Tongue (tissue), 2 donors: ENCODE results near the gene PNMA1. TPM values are rescaled to one million over a fixed set of nuclear protein-coding genes. Genes with fewer than 3 reads are reported as not detected.

Experiments
- DNase-seq: peaks from one replicate; pipeline ENCODE4 v3.0.0-alpha.2; 2015
- total RNA-seq: library from RNA; depleted of rRNA; stranded (reverse); fragments of >200 nt; gene quantifications from one replicate; pipeline ENCODE4 v1.2.3, GENCODE V29; 2014

The PNMA1 gene
- total RNA-seq, 1 donor from 2014 or later = 20.9 TPM

GRCh38 chr14:73736842-73737241 is 22.7 kb upstream of the PNMA1 start:
- DNase-seq = no peak

GRCh38 chr14:73732006-73732405 is 17.8 kb upstream of the PNMA1 start:
- DNase-seq = no peak

GRCh38 chr14:73731111-73731510 is 16.9 kb upstream of the PNMA1 start:
- DNase-seq = no peak

- DNase-seq = no peak
Measured at GRCh38 chr14:73729556-73730265, 15.5 kb upstream of the PNMA1 start.

GRCh38 chr14:73728717-73729330 is 14.6 kb upstream of the PNMA1 start:
- DNase-seq = peak; percentile 89

- DNase-seq = no peak
Measured at GRCh38 chr14:73727166-73727565, 13.0 kb upstream of the PNMA1 start.

- DNase-seq = no peak
Measured at GRCh38 chr14:73726025-73726961, 12.1 kb upstream of the PNMA1 start.

GRCh38 chr14:73725116-73726024 is 11.2 kb upstream of the PNMA1 start:
- no peak for DNase-seq

GRCh38 chr14:73724696-73725095 is 10.5 kb upstream of the PNMA1 start:
- DNase-seq = no peak

- DNase-seq = peak; percentile 36
Measured at GRCh38 chr14:73723797-73724661, 9.8 kb upstream of the PNMA1 start.

GRCh38 chr14:73723406-73723796 is 9.2 kb upstream of the PNMA1 start:
- DNase-seq = no peak

- no peak for DNase-seq
Measured at GRCh38 chr14:73722581-73722980, 8.4 kb upstream of the PNMA1 start.

GRCh38 chr14:73721101-73721821 is 7.1 kb upstream of the PNMA1 start:
- no peak for DNase-seq

- DNase-seq = no peak
Measured at GRCh38 chr14:73720636-73721035, 6.5 kb upstream of the PNMA1 start.

- no peak for DNase-seq
Measured at GRCh38 chr14:73719791-73720190, 5.6 kb upstream of the PNMA1 start.

- DNase-seq = no peak
Measured at GRCh38 chr14:73719361-73719760, 5.2 kb upstream of the PNMA1 start.

- peak; percentile 81 for DNase-seq
Measured at GRCh38 chr14:73718418-73719251, 4.5 kb upstream of the PNMA1 start.

GRCh38 chr14:73717711-73718417 is 3.7 kb upstream of the PNMA1 start:
- DNase-seq = peak; percentile 75

GRCh38 chr14:73717266-73717665 is 3.1 kb upstream of the PNMA1 start:
- peak; percentile 62 for DNase-seq
